ENCODE measurements around the gene TPO.

DNA sequence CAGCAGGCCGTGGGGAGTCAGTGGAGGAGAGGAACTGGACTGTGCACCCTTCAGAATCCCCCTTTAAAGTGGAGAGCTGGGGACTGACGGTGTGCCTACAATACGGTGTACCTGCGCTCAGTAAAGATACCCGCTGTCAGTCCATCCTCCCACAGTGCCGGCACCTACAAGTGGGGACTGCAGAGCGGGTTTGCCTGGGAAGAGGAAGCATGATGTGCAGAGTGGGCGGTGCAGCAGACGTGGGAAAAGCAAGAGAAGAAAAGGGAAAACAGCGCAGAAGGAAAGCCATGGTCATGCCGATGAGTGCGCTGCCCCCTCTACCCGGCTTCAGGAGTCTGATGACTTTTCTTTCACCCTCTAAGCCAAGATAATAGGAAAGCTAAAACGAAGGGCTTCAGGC lies 148.0 kb downstream of the TPO start:
- TF ChIP-seq, protein P1, sequence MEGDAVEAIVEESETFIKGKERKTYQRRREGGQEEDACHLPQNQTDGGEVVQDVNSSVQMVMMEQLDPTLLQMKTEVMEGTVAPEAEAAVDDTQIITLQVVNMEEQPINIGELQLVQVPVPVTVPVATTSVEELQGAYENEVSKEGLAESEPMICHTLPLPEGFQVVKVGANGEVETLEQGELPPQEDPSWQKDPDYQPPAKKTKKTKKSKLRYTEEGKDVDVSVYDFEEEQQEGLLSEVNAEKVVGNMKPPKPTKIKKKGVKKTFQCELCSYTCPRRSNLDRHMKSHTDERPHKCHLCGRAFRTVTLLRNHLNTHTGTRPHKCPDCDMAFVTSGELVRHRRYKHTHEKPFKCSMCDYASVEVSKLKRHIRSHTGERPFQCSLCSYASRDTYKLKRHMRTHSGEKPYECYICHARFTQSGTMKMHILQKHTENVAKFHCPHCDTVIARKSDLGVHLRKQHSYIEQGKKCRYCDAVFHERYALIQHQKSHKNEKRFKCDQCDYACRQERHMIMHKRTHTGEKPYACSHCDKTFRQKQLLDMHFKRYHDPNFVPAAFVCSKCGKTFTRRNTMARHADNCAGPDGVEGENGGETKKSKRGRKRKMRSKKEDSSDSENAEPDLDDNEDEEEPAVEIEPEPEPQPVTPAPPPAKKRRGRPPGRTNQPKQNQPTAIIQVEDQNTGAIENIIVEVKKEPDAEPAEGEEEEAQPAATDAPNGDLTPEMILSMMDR (IDR thresholded peaks at IDR 0.05; ENCODE audit: poor library complexity), result no peak
- no peak for TF ChIP-seq EZH2phosphoT487 (IDR thresholded peaks at IDR 0.05; ENCODE audit: low read depth, severe bottlenecking, unreplicated experiment)

All from hepatocyte (in vitro differentiated cells).